GM10266 (cell line): ENCODE data around the gene TMEM150A.

Experiments
- DNase-seq: peaks from one replicate; pipeline ENCODE4 v3.0.0; 2012; ENCODE audit errors: extremely low spot score
- TF ChIP-seq, protein P1 (sequence below): IDR thresholded peaks from 2 replicates; pipeline ENCODE4 v1.5.1; 2012; ENCODE audit warnings: mild to moderate bottlenecking, low read depth; ENCODE audit not compliant: control insufficient read depth, insufficient read depth; ENCODE audit errors: missing control alignments

The TMEM150A gene

DNA sequence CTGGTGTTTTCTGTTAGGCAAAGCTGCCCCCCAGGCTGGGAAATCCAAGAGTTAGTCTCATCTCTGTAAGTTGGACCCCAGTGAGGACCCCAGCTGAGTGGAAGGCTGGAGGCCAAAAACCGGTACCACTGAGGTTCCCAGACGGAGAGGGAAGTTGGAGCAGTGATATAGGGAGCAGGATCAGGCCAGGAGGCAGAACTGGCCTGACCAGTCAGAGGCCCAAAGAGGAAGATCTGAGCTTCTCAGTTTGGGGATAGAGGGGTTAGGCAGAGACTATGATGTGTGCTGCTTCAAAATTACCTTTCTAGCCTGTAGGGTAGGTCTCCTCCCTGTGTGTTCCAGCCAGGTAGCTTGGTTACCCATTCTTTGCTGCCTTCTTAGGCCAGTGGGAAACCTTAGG, 11.5 kb downstream of the TMEM150A start:
- TF ChIP-seq, protein P1, sequence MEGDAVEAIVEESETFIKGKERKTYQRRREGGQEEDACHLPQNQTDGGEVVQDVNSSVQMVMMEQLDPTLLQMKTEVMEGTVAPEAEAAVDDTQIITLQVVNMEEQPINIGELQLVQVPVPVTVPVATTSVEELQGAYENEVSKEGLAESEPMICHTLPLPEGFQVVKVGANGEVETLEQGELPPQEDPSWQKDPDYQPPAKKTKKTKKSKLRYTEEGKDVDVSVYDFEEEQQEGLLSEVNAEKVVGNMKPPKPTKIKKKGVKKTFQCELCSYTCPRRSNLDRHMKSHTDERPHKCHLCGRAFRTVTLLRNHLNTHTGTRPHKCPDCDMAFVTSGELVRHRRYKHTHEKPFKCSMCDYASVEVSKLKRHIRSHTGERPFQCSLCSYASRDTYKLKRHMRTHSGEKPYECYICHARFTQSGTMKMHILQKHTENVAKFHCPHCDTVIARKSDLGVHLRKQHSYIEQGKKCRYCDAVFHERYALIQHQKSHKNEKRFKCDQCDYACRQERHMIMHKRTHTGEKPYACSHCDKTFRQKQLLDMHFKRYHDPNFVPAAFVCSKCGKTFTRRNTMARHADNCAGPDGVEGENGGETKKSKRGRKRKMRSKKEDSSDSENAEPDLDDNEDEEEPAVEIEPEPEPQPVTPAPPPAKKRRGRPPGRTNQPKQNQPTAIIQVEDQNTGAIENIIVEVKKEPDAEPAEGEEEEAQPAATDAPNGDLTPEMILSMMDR, result no peak
- DNase-seq, result no peak

DNA sequence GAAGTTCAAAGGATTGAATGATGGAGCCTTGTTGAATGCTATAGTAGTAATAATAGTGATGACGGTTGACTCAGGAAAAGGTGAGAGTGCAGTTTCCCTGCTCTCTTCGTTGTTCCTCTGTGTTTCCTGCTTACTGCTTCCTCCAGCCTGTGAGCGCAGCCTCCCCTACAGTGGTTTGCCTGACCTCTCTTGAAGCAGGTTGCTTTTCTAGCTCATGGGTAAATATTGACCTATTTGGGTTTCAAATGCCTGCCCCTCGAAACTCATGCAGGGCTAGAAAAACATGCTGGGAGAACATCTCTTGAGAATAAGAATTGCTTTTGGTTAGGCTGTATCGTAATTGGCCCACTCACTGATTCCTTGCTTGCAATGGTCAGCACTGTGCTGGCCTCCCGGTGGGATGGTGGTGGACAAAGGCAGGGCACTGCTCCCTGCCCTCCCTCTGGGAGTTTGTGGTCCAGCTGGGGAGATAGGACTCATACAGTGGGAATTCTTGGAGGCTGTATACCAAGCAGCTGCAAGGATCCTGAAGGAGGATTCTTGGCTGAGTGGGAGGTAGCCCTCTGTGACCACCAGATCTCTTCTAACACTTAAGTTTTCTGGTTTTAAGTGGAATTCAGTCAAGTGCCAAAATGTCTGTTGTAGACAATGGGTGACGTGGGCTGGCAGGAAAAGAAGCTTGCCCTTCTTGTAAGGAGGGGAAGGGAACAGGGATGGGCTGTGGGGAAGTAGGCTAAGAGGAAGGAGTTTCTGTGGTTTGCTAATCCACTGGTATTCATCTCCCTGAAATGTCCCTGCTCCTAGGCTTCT, 12.3 kb downstream of the TMEM150A start:
- no peak for DNase-seq
- TF ChIP-seq, protein P1, result no peak

DNA sequence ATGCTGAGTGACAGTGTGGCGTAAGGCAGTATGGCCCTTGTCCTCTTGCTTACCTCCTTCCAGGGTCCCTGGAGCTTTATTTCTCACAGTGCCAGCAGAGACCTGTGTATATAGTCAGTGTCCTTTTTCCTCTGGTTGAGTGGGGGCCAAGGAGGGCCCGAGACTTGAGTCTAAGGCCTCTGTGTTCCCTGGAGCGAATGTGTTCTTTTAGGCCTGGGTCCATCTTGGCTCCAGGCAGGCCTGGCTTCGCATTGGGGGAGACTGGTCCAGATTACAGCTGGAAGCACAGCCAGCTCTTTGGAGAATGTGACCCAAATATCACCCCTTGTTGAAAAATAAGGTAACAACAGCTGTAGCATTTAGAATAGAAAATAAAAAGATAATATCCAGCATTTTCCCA, 13.3 kb downstream of the TMEM150A start:
- no peak for DNase-seq
- TF ChIP-seq, protein P1, result no peak

DNA sequence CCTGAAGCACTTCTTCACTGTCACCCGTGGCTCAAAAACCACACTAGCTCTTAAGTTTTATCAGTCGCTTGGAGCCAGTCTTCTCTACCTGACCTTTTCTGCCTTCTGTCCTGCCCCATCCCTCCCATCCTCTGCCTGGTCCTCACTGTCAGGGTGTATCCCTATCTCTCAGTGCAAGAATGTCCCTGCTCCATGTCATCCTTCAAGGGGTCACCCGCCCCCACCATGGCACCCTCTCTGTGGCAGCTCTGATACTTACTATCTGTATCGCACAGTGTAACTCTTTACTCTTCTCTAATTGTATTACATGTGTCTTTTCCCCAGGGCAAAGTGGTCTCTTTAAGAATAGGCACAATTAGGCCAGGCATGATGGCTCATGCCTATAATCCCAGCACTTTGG, 13.9 kb downstream of the TMEM150A start:
- TF ChIP-seq, protein P1, result no peak
- no peak for DNase-seq

DNA sequence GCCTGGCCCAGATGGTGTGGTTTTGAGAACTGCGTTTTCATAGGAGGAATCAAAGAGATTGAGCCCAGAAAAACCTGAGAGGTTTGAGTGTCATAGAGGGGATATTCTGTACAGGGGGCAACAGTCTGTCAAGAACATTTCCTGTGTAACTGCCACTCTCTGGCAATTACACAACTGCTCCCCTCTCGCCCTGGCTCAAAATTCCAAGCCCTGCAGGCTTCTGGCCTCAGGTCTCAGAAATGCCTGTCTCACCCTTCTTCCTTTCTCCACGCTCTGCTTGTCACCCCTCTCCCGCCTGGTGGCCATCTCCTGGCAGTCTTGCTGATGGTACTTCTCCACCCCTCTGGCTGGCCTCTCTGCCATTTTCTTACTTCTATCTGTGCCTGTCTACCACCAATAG, 14.3 kb downstream of the TMEM150A start:
- TF ChIP-seq, protein P1, result no peak

DNA sequence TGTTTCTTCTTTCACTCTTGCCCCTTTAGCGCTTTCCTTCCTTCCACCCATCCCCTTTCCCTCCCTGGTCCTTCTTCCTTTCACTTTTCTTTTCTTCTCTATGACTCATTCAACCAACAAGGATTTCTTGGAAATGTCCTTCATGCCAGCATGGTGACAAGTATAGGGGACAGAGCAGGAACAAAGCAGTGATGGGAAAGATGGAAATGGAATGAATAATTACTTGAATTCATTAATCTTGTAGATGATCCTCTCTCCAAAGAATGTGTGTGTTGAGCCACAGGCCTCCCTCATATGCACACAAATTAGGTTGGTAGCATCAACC, 16.8 kb downstream of the TMEM150A start:
- DNase-seq, result no peak
- TF ChIP-seq, protein P1, result no peak

More for the DNA sequence above, 14.3 kb downstream of the TMEM150A start:
- DNase-seq, result no peak
